HEK293 (cell line): Measurements from ENCODE around the gene MRPL30.

ENCODE experiments used
- ATF2 ChIP-seq: fragments of 450-650 bp; formaldehyde crosslinking; IDR thresholded peaks from 2 replicates; pipeline ENCODE4 v1.5.1; 2016; ENCODE audit warnings: missing biosample characterization, missing genetic modification characterization, low read depth
- EGR2 ChIP-seq: fragments of 450-650 bp; formaldehyde crosslinking; IDR thresholded peaks from 2 replicates; pipeline ENCODE4 v1.5.1; 2016; ENCODE audit warnings: low read depth, missing biosample characterization, missing genetic modification characterization
- KLF8 ChIP-seq: fragments of 450-650 bp; formaldehyde crosslinking; IDR thresholded peaks from 2 replicates; pipeline ENCODE4 v1.5.1; 2016; ENCODE audit warnings: missing biosample characterization, missing genetic modification characterization
- MZF1 ChIP-seq: fragments of 450-650 bp; formaldehyde crosslinking; IDR thresholded peaks from 2 replicates; pipeline ENCODE4 v1.5.1; 2017; ENCODE audit warnings: missing biosample characterization, missing genetic modification characterization, borderline replicate concordance
- PRDM2 ChIP-seq: fragments of 450-650 bp; formaldehyde crosslinking; IDR thresholded peaks from 2 replicates; pipeline ENCODE4 v1.5.1; 2016; ENCODE audit warnings: missing biosample characterization, missing genetic modification characterization, borderline replicate concordance
- PRDM4 ChIP-seq: fragments of 450-650 bp; formaldehyde crosslinking; IDR thresholded peaks from 2 replicates; pipeline ENCODE4 v1.5.1; 2017; ENCODE audit warnings: missing biosample characterization, missing genetic modification characterization
- RBAK ChIP-seq: fragments of 450-650 bp; formaldehyde crosslinking; IDR thresholded peaks from 2 replicates; pipeline ENCODE4 v1.5.1; 2016; ENCODE audit warnings: missing biosample characterization, missing genetic modification characterization
- SP2 ChIP-seq: fragments of 450-650 bp; formaldehyde crosslinking; IDR thresholded peaks from 2 replicates; pipeline ENCODE4 v1.5.1; 2016; ENCODE audit warnings: missing biosample characterization, missing genetic modification characterization
- TSHZ1 ChIP-seq: fragments of 450-650 bp; formaldehyde crosslinking; IDR thresholded peaks from 2 replicates; pipeline ENCODE4 v1.5.1; 2016; ENCODE audit warnings: missing biosample characterization, missing genetic modification characterization, borderline replicate concordance
- ZBTB20 ChIP-seq: fragments of 450-650 bp; formaldehyde crosslinking; IDR thresholded peaks from 2 replicates; pipeline ENCODE4 v1.5.1; 2016; ENCODE audit warnings: missing biosample characterization, missing genetic modification characterization
- ZBTB21 ChIP-seq: fragments of 450-650 bp; formaldehyde crosslinking; IDR thresholded peaks from 2 replicates; pipeline ENCODE4 v1.5.1; 2017; ENCODE audit warnings: missing biosample characterization, missing genetic modification characterization
- ZBTB48 ChIP-seq: fragments of 450-650 bp; formaldehyde crosslinking; IDR thresholded peaks from 2 replicates; pipeline ENCODE4 v1.5.1; 2016; ENCODE audit warnings: missing biosample characterization, missing genetic modification characterization
- ZFHX2 ChIP-seq: fragments of 450-650 bp; formaldehyde crosslinking; conservative IDR thresholded peaks from 2 replicates; pipeline ENCODE4 v1.5.1; 2016; ENCODE audit warnings: missing biosample characterization, missing genetic modification characterization
- ZFP37 ChIP-seq: fragments of 450-650 bp; formaldehyde crosslinking; IDR thresholded peaks from 2 replicates; pipeline ENCODE4 v1.5.1; 2016; ENCODE audit warnings: missing biosample characterization, missing genetic modification characterization
- ZNF24 ChIP-seq: fragments of 450-650 bp; formaldehyde crosslinking; IDR thresholded peaks from 2 replicates; pipeline ENCODE4 v1.5.1; 2016; ENCODE audit warnings: missing biosample characterization, missing genetic modification characterization
- ZNF302 ChIP-seq: fragments of 450-650 bp; formaldehyde crosslinking; IDR thresholded peaks from 2 replicates; pipeline ENCODE4 v1.5.1; 2016; ENCODE audit warnings: missing biosample characterization, missing genetic modification characterization, low read depth
- ZNF391 ChIP-seq: fragments of 450-650 bp; formaldehyde crosslinking; IDR thresholded peaks from 2 replicates; pipeline ENCODE4 v1.5.1; 2016; ENCODE audit warnings: low read depth, missing biosample characterization, missing genetic modification characterization, borderline replicate concordance
- ZNF394 ChIP-seq: fragments of 450-650 bp; formaldehyde crosslinking; IDR thresholded peaks from 2 replicates; pipeline ENCODE4 v1.5.1; 2016; ENCODE audit warnings: missing biosample characterization, missing genetic modification characterization, mild to moderate bottlenecking, moderate library complexity, borderline replicate concordance
- ZNF692 ChIP-seq: fragments of 450-650 bp; formaldehyde crosslinking; IDR thresholded peaks from 2 replicates; pipeline ENCODE4 v1.5.1; 2016; ENCODE audit warnings: missing biosample characterization, missing genetic modification characterization
- ZSCAN4 ChIP-seq: fragments of 450-650 bp; formaldehyde crosslinking; IDR thresholded peaks from 2 replicates; pipeline ENCODE4 v1.5.1; 2017; ENCODE audit warnings: missing biosample characterization, missing genetic modification characterization

Gene MRPL30

GRCh38 chr2:99141110-99142108 is 39.6 kb upstream of the MRPL30 start, which contains the start of gene C2orf15 (continued):
- TF ChIP-seq ZFP37: no peak
- no peak for TF ChIP-seq PRDM2 (tag by site-specific recombination)
- peak; percentile 80 for TF ChIP-seq EGR2 (tag by site-specific recombination)
- no peak for TF ChIP-seq ZNF24
- peak; percentile 88 for TF ChIP-seq KLF8
- TF ChIP-seq ZSCAN4 (tag by site-specific recombination): no peak
- no peak for TF ChIP-seq PRDM4 (tag by site-specific recombination)
- peak; percentile 12; the same call in 1 of the 2 replicates for TF ChIP-seq ZBTB48 (tag by site-specific recombination)
- peak; percentile 51 for TF ChIP-seq ZBTB20 (tag by site-specific recombination)
- no peak for TF ChIP-seq ZNF302 (tag by site-specific recombination)
- no peak for TF ChIP-seq ZBTB21 (tag by site-specific recombination)
- 0 out of 2 replicates have a peak, but pooled peaks have one; percentile 3 for TF ChIP-seq ZNF391
- TF ChIP-seq ATF2: no peak
- TF ChIP-seq RBAK: no peak
- peak; percentile 82 for TF ChIP-seq ZFHX2 (tag by site-specific recombination)
- peak; percentile 94 for TF ChIP-seq SP2 (tag by site-specific recombination)
- TF ChIP-seq ZNF692 (tag by site-specific recombination): peak; percentile 67; the same call in 1 of the 2 replicates
- no peak for TF ChIP-seq MZF1 (tag by site-specific recombination)
- TF ChIP-seq TSHZ1 (tag by site-specific recombination): no peak
- no peak for TF ChIP-seq ZNF394 (tag by site-specific recombination)
